ENCODE data around the gene LRRC8C. TPM values are rescaled to one million over a fixed set of nuclear protein-coding genes. Genes with fewer than 3 reads are reported as not detected.

Gene LRRC8C
- total RNA-seq, 2 donors from 2014 or later: 27.0 to 31.7 TPM

DNA sequence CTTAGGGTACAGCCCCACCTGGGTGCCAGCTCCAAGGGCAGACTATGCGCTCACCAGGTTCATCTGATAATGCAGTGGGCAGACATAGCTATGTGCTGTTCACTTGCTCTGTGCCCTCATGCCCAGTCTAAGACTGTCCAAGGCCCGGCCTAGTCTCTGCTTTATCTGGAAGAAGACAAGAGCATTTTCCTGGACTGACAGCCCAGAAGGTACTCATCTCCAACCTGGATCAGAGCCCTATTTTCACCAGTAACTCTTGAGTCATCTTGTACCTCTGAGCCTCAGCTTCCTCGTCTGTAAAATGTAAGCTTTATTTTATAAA, 28.5 kb upstream of the LRRC8C start:
- ATAC-seq (peak; percentile 5 to 17), DNase-seq (ENCODE audit: low spot score in 2 of 2) (peak in 1 of 2 donors; percentile 61)
- Mint-ChIP-seq H3K36me3 (peaks cover under 1 to 9% of the 10 kb centered on the region in 2 donors), H3K27ac (peak overlapping the region; percentile 97 to 99), H3K9me3 (no peaks in the 10 kb centered on the region)

DNA sequence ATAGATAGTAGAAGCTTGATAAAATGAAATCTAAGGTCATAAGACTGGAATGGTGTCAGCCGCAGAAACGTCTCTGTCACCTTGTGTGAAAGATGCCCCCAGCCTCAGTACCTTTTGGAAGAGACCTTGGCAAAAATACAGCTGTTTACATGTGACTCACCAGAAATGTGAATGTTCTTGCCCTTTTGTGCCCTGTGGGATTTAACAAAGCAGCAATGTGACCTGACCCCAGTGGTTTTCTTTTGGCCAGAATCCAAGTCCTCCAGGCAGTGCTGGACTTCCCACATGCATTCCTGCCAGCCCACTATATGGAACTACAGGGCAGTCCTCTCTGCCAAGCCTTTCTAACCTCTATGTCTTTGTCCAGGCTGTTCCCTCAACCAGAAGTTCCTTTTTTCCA, 27.2 kb upstream of the LRRC8C start:
- peak overlapping the region; percentile 97 to 99 for H3K27ac Mint-ChIP-seq
- DNase-seq (ENCODE audit: low spot score in 2 of 2): no peak
- H3K9me3 Mint-ChIP-seq: no peaks in the 10 kb centered on the region
- H3K36me3 Mint-ChIP-seq: peaks cover 5 to 9% of the 10 kb centered on the region in 2 donors
- no peak for ATAC-seq

DNA sequence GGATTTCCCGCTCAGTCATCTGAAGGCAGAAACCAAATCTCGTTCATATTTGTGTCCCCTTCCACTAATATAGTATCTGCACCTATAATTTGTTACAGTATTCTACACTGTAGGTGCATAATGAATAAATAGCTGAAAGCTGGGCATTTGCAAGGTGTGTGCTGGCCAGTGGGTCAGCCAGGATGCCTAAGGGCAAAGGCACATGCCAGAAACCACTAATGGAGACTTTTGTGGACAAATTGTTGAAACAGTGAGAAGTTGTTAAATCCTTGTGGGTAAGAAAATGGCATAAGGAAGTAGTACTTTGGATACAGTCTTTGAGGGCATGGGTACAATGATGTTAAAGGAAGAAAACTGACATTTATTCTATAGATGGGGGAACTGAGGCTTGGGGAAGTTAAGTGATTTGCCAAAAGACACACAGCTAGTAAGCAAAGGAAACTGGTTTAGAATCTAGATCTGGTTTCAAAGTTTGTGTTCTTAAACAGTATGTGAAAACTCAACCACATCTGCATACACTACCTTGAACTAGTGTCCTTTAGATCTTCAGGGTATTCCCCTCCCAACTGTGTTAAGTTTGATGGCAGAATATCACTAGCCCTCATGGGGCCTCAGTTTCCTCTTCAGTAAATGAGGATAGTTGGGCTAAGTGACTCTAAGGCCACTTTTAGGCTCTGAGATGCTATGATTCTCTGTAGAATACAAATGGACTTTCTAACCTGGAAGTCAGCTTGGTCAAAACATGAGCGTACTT, 26.5 kb upstream of the LRRC8C start:
- peak; percentile 7 for ATAC-seq
- no peak for DNase-seq (ENCODE audit: low spot score in 2 of 2)
- H3K9me3 Mint-ChIP-seq: no peaks in the 10 kb centered on the region
- H3K27ac Mint-ChIP-seq: peak overlapping the region; percentile 97 to 99
- H3K36me3 Mint-ChIP-seq: peaks cover 5 to 9% of the 10 kb centered on the region in 2 donors

DNA sequence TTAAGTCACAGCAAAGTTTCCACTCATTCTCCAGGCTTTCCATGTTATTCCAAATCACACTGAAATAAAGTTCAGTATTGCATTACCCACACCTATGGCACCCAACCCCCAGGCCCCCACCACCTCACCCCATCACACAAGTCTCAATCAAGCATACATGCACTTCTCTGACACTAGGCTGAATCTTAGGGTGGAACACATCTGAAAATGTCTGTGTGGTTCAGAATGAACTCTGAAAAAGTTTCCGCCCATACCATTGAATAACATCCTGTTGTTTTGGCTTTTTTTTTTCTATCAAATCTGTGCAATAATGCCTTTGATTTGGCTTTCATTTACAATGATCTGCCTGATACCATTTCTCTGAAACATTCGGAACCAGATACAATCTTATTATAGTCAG, 25.8 kb upstream of the LRRC8C start:
- peak overlapping the region; percentile 97 to 99 for H3K27ac Mint-ChIP-seq
- no peaks in the 10 kb centered on the region for H3K9me3 Mint-ChIP-seq
- peaks cover 5 to 9% of the 10 kb centered on the region in 2 donors for H3K36me3 Mint-ChIP-seq
- DNase-seq (ENCODE audit: low spot score in 2 of 2): no peak
- peak in 1 of 2 donors; percentile 18 for ATAC-seq

DNA sequence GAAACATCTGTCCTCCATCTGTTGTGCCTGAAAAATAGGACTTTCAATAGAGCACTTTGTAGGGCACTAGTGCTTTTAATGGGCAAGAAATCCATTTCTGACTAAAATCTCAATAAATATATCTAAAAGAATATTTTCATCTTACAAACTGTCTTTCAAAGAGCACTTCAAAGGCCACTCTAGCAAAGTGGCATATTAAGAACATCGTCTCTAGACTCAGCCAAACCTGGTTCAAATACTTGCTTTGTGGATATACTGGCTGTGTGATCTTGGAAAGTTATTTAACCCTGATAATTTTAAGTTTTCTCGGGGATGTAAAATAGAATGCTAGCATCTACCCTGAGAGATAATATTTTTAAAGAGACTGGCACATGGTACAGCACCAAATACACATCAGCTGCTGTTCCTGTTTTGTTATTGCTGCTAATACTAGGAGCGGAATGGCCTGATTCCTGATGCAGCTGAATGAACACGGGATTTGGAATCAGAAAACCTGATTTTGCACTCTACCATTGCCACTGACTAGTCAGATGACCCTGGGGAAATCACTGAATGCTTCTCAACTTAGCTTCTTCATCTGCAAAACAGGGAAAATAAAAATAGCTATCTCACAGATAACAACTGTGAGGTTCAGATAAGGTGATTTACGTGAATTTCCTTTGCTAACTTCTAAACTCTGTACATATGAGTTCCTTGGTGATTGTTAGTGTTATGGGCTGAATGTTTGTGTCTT, 25.2 kb upstream of the LRRC8C start:
- no peaks in the 10 kb centered on the region for H3K9me3 Mint-ChIP-seq
- peak overlapping the region; percentile 97 to 99 for H3K27ac Mint-ChIP-seq
- DNase-seq (ENCODE audit: low spot score in 2 of 2) (no peak), ATAC-seq (no peak)
- peaks cover 5 to 9% of the 10 kb centered on the region in 2 donors for H3K36me3 Mint-ChIP-seq

DNA sequence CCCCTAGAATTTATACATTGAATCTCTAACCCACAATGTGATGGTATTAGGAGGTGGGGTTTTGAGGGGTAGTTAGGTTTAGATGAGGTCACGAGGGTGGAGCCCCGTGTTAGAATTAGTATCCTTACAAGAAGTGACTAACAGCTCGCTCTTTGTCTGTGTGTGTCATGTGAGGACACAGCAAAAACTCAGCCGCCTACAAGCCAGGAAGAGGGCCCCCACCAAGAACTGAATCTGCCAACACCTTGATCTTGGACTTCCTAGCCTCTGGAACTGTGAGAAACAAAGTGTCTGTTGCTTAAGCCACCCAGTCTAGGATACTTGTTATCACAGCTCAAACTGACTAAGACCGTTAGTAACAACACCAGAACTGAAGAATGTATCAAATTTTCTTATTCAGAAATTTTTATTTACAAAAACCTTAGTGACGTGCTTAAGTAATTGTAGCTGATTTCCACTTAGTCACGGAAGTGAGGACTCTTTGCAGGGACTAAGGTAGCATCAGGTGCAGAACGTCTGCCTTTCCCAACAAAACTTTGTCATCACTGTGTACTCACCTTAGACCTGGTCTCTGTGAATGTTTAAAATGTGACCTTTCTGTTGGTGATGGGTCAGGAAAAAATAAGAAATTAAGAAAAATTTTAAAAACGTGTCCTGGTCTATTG, 24.5 kb upstream of the LRRC8C start:
- Mint-ChIP-seq H3K27ac (peak overlapping the region; percentile 97 to 99), H3K36me3 (peaks cover 5 to 9% of the 10 kb centered on the region in 2 donors), H3K9me3 (no peaks in the 10 kb centered on the region)
- peak; percentile 64 to 71 for DNase-seq (ENCODE audit: low spot score in 2 of 2)
- ATAC-seq: peak; percentile 49 to 53

DNA sequence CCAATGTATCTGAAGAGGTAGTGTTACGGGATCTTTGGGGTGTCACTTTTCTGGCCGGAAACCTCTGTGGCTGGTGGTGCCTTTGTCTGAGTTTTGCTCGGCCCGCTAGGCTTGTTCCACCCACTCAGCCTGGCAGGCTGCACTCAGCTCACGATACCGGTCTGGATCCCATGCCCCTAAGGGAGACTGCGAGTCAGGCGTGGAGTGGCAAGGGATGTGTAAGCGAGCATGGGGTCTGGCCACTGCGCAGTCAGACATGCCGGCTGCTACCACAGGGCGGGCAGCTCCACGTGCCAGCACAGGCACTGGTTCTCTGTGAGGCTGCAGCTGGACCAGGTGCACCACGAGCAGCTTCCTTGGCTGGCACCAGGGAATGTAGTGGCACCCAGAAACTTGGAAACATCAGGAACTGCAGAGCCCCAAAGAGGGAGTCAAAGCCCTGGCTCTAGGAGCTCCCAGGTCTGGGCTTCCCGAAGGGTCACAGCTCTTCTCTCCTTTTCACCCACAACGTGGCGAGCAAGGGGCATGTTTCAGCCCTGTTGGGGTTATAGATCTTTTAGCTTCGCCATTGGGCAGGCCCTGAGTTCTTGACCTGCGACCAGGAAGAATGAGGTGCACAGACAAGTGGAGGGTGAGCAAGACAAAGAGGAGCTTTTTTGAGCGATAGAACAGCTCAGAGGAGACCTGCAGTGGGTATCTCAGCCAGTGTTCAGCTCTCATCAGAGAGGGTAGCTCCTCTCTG, 23.8 kb upstream of the LRRC8C start:
- DNase-seq (ENCODE audit: low spot score in 2 of 2): peak; percentile 60 to 81
- peaks cover 5 to 11% of the 10 kb centered on the region in 2 donors for H3K36me3 Mint-ChIP-seq
- H3K9me3 Mint-ChIP-seq: no peaks in the 10 kb centered on the region
- ATAC-seq: peak; percentile 3 to 41
- H3K27ac Mint-ChIP-seq: peak overlapping the region; percentile 97 to 99

DNA sequence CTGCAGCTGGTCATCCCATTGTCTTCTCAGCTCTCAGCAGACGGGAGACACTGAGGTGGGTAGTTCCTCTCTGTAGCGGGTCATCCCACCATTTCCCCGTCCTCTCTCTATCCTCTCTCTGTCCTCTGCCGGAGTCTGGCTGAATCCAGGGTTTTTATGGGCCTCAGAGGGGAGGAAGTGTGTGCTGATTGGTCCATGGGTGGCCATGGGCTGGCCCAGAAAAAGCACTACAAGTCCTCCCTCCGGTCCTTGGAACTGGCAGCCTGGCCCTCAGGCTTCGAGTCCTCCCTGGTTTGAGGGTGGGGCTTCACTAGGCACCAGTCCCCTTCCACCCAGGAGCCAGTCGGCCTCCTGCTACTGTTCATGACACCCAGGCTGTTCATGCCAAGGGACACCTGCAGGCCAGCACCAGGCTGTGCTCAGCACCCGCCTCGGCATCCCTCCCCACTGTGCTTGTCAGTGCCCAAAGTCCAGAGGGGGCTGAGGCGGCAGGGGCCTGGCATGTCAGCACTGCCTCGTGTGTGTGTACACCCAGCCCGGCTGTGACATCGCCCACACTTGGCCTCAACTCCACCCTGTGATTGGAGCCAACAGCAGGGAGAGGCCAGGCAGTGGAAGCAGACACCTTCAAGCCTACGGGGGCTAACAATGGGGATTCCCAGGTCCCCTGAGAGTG, 23.0 kb upstream of the LRRC8C start:
- peak in 1 of 2 donors; percentile 13 for ATAC-seq
- Mint-ChIP-seq H3K27ac (peak overlapping the region; percentile 97 to 99), H3K36me3 (peaks cover 5 to 15% of the 10 kb centered on the region in 2 donors), H3K9me3 (no peaks in the 10 kb centered on the region)
- peak in 1 of 2 donors; percentile 66 for DNase-seq (ENCODE audit: low spot score in 2 of 2)

DNA sequence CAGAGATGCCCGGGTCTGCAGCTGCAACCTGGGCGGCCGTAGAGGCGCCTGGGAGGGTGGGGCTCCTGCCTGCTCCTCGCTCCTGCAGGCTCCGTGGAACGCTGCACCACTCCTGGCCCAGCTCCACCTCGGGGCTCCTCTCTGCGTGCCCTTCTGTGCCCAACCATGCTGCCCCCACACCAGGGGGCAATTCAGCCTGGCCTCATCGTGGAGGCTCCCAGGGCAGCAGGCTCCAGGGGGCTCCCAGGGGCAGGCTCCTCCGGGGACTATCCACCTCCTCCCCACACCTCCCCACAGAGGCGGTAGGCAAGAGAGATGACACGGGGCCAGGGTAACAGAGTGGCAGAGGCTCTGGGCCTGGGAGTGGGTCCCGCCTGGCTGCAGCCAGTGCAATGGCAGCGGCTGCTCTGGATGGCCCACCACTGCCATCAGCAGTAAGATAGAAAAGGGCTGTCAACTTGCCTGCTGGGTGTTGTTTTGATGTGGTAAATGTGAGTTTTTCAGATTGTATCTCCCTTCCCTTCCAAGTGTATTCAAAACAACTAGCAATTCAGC, 22.4 kb upstream of the LRRC8C start:
- Mint-ChIP-seq H3K27ac (peak overlapping the region; percentile 93 to 97), H3K36me3 (peaks cover 5 to 9% of the 10 kb centered on the region in 2 donors), H3K9me3 (no peaks in the 10 kb centered on the region)
- ATAC-seq: peak; percentile 12 to 39
- DNase-seq (ENCODE audit: low spot score in 2 of 2): peak; percentile 49 to 61

DNA sequence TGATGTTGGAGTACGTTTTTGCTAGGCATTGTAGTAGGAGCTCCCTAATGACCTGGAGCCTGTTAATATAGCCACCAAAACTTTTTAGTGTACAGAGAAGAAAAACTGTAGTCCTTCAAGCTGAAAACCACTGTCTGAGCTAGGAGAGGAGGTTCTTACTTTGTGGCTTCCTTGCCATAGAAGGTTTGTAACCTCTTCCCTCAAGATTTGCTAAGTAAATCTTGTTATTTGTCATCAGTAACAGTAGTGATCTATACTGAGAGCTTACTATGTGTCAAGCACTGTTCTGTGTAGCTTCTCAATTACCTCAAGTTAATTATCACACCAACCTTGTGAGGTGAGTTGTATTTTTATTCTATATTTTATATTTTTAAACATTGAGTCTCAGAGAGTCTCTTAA, 21.2 kb upstream of the LRRC8C start:
- ATAC-seq (peak; percentile 57 to 70), DNase-seq (ENCODE audit: low spot score in 2 of 2) (no peak)
- H3K27ac Mint-ChIP-seq: peak overlapping the region; percentile 93 to 97
- peaks cover 12 to 16% of the 10 kb centered on the region in 2 donors for H3K36me3 Mint-ChIP-seq
- peaks cover 0 to under 1% of the 10 kb centered on the region in 2 donors for H3K9me3 Mint-ChIP-seq

DNA sequence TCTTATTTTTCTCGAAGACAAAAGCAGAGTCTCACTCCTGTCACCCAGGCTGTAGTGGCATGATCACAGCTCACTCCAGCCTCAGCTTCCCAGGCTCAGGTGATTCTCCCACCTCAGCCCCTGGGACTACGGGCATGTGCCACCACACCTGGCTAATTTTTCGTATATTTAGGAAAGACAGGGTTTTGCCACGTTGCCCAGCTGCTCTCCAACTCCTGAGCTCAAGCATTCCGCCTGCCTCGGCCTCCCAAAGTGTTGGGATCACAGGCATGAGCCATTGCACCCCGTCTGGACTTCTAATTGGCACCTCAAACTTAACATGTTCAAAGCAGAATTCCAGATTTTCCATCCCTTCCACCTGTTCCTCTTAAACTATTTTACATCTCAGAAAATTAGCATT, 19.0 kb upstream of the LRRC8C start:
- peaks cover 5 to 17% of the 10 kb centered on the region in 2 donors for H3K9me3 Mint-ChIP-seq
- H3K27ac Mint-ChIP-seq: no peak overlapping the region
- H3K36me3 Mint-ChIP-seq: peaks cover 20 to 38% of the 10 kb centered on the region in 2 donors
- ATAC-seq: no peak
- DNase-seq (ENCODE audit: low spot score in 2 of 2): no peak

DNA sequence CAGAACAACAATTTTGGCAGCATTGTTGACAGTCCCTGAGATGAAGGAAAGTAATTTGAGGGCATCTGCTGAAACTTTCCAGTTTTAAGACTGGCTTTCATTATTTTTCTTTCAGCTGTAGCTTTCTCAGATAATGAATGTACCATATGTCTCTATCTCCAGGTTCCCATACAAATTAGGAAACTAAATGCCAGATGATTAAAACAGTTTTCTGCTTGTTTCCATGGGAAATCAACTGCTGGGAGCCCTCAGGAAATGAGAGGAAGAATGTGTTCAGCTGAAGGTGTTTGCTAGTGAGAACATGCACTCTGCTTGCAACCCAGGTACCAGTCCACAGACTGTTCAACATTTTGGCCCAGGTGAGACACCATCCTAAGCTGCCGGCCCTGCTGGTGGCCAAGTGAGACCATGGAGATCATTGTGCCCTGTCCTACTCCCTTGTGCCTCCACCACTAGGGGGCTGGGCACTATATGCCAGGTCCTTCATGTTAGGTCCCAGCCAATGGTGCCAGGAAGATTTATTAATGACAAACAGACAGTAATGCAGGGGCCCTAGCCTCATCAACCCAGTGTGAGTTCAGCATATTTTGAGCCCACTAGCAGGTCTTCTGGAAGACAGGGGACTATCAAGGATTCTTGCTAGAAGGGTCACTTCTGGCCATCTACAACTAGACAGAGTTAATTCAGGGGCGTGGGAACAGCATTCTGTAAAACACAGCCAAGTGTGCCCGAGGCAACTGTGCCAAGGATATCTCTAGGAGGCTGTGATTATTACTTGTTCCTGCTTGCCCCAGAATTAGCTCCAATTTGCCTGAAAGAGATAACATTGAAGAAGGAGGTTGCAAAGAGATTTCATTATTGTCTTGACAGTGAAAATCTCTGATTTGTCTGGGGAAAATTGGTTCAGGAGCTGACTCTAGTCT, 17.0 kb upstream of the LRRC8C start:
- ATAC-seq (no peak), DNase-seq (ENCODE audit: low spot score in 2 of 2) (no peak)
- H3K36me3 Mint-ChIP-seq: peaks cover 15 to 51% of the 10 kb centered on the region in 2 donors
- no peak overlapping the region for H3K27ac Mint-ChIP-seq
- H3K9me3 Mint-ChIP-seq: peaks cover 5 to 17% of the 10 kb centered on the region in 2 donors

DNA sequence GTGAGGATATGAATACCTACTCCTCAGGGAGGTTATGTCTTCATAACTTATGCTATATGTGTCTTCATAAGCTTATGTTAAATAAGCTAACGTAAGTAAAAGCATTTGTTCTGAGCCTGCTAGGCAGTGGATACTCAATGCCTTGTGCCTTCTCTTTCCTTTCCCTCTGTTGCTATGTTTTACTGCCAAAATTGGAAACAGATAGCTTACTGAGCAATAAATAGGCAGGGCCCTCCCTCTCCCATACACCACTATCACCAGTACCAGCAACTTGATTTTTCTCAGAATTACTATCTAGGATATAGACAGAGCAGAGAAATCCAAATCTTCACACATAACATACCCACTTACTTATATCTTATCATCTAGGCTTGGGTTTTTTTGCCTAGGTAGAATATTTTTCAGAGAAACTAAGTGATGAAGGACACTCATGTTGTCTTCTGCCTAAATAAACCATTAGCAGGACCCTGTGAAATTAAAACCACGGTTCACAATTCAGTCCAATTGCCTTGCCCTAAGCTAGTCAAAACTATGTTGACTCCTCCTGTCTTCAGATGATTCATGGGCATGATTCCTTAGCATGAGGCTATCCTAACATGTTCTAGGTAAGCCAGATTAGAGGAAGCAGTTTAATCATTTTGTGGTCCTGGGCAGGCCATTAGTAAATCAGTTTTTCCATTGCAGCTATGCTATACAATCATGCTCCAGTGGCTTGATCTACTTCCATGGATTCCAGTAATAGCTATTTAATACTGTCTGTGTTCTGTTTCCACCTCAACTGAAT, 15.9 kb upstream of the LRRC8C start:
- DNase-seq (ENCODE audit: low spot score in 2 of 2) (no peak), ATAC-seq (peak in 1 of 2 donors; percentile 72)
- Mint-ChIP-seq H3K9me3 (peaks cover 5 to 17% of the 10 kb centered on the region in 2 donors), H3K36me3 (peaks cover 15 to 58% of the 10 kb centered on the region in 2 donors), H3K27ac (peak overlapping the region in 1 of 2 donors; percentile 18)

DNA sequence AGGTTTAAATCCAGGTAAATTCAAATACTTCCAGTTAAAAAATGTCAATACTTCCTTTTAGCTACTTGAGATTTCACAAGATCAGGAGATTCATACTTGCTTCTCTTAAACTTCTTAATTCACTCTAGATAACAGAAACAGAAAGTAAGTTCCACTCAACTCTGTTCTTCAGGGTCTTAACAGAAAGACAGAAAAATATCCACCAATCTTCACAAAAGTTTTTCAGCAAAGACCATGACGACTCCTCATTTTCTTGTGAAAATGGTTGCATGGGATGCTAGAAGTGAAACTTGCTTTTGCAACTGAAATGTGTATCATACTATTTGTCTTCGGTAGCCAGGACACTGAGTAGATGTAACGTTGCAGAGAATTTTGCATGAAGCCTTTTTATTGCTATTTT, 12.3 kb upstream of the LRRC8C start:
- DNase-seq (ENCODE audit: low spot score in 2 of 2) (no peak), ATAC-seq (peak in 1 of 2 donors; percentile 33)
- Mint-ChIP-seq H3K9me3 (peaks cover 5 to 17% of the 10 kb centered on the region in 2 donors), H3K36me3 (peaks cover 15 to 51% of the 10 kb centered on the region in 2 donors), H3K27ac (peak overlapping the region in 1 of 2 donors; percentile 67)

Measured in activated naive CD4-positive, alpha-beta T cell treated with anti-CD3 and anti-CD28 coated beads, Interleukin-2, amount 50 U/mL, for 72 hours (primary cell).